ENCODE data around the gene DENND2D.
A peak's percentile ranks its signal among the peaks of the same experiment; 100 is the strongest.

DNA sequence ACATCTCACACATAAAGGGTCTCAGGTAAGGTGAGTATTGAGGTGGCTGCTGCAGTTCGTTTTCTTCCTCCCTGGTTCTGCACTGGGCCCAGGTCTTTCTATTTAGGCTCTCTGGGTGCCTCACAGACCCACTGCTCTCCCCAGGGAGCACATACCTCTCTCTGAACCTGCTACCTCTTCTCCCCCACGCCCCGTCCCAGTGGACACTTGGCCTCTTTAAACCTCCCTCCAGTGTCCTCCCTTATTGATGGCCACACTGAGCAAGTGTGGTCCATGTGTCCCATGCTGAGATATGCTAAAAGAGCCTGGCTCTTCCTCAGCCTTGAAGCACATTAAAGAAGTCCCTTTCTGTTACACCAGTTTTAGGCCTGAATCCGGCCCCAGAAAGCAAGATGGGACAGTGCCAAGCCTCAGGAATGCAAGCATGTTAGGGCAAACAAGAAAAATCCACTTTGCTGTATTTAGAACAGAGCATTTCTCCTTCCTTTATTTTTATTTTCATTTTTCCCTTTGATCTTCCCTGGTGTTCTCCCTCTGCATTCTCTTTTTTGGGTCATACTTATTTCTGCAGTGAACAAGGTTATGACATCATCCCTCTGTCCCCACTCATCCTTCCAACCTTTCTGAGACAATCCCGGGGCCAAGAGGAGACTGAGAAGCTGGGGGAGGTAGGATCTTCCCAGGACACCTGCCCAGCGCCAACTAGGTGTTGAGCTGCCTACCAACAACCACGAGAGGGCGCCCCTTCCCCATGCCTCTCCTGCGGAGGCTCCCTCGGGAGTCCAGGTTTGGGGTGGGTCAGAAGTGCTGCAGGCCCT, 22.1 kb upstream of the DENND2D start:
- peak; percentile 77 to 96 (median 86) for TF ChIP-seq CTCF (IDR thresholded peaks at IDR 0.05)
- no peak for TF ChIP-seq POLR2A (IDR thresholded peaks at IDR 0.05)
